HEK293T (cell line): Measurements from ENCODE around the gene LMAN1L.

ENCODE experiments used
- FOXA1 ChIP-seq: fragments of 450-650 bp; IDR thresholded peaks from 2 replicates; pipeline ENCODE4 v1.6.1; 2016; ENCODE audit warnings: mild to moderate bottlenecking
- FOXM1 ChIP-seq: fragments of 450-650 bp; IDR thresholded peaks from 2 replicates; pipeline ENCODE4 v1.6.1; 2017; ENCODE audit warnings: mild to moderate bottlenecking, borderline replicate concordance
- HDGF ChIP-seq: fragments of 450-650 bp; IDR thresholded peaks from 2 replicates; pipeline ENCODE4 v1.6.1; 2017; ENCODE audit warnings: antibody characterized with exemption, borderline replicate concordance
- L3MBTL2 ChIP-seq: fragments of 450-650 bp; conservative IDR thresholded peaks from 2 replicates; pipeline ENCODE4 v1.6.1; 2016; ENCODE audit warnings: mild to moderate bottlenecking
- SUZ12 ChIP-seq: fragments of 450-650 bp; IDR thresholded peaks from 2 replicates; pipeline ENCODE4 v1.6.1; 2016; ENCODE audit warnings: mild to moderate bottlenecking
- TF ChIP-seq, protein P1 (sequence below): fragments of 450-650 bp; IDR thresholded peaks from 2 replicates; pipeline ENCODE4 v1.6.1; 2016

DNA sequence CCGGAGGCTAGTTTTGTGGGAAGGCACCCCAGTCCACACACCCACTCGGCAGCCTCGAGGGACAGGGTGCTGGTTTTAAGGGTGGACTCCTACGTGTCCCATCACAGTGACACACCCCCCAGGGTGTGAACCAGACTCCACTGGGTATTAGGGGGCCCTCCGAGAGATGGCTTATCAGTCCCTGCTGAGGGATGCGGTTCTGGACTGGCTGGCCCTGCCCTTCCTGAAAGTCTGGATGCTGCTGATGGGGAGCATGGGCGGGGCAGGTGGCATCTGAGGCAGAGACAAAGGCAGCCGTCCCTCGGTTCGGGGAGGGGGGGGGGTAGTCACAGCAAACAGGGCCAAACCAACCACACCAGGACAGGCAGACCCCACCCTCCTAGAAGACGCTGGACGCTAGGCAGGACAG is 31.3 kb downstream of the LMAN1L start:
- TF ChIP-seq FOXM1 (no peak), HDGF (no peak), L3MBTL2 (no peak), FOXA1 (no peak), SUZ12 (no peak)
- TF ChIP-seq, protein P1, sequence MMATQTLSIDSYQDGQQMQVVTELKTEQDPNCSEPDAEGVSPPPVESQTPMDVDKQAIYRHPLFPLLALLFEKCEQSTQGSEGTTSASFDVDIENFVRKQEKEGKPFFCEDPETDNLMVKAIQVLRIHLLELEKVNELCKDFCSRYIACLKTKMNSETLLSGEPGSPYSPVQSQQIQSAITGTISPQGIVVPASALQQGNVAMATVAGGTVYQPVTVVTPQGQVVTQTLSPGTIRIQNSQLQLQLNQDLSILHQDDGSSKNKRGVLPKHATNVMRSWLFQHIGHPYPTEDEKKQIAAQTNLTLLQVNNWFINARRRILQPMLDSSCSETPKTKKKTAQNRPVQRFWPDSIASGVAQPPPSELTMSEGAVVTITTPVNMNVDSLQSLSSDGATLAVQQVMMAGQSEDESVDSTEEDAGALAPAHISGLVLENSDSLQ, result no peak
